ENCODE measurements around the gene LIN37.

Gene LIN37, protein sequence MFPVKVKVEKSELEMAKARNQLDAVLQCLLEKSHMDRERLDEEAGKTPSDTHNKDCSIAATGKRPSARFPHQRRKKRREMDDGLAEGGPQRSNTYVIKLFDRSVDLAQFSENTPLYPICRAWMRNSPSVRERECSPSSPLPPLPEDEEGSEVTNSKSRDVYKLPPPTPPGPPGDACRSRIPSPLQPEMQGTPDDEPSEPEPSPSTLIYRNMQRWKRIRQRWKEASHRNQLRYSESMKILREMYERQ

GRCh38 chr19:35748106-35749020 lies at the start of gene LIN37:
Gene LIN37 (plus strand): TSS chr19:35748576. CDS start chr19:35748725, 149 bp downstream.
- Histone ChIP-seq H3K36me3 (ENCODE audit: control insufficient read depth, insufficient read depth, low read length) (peaks cover 11% of the 10 kb centered on the region), H3K27me3 (ENCODE audit: control insufficient read depth, insufficient read depth, low read length) (no peaks in the 10 kb centered on the region), H3K27ac (ENCODE audit: low read depth, low read length) (peak within 1 kb of the TSS; percentile 83), H3K9ac (ENCODE audit: low read length) (peak within 1 kb of the TSS; percentile 63), H3K4me3 (ENCODE audit: low read length) (peak within 1 kb of the TSS; percentile 92), H3K4me1 (ENCODE audit: control insufficient read depth, insufficient read depth, low read length) (peaks cover 15% of the 10 kb centered on the region)

DNA sequence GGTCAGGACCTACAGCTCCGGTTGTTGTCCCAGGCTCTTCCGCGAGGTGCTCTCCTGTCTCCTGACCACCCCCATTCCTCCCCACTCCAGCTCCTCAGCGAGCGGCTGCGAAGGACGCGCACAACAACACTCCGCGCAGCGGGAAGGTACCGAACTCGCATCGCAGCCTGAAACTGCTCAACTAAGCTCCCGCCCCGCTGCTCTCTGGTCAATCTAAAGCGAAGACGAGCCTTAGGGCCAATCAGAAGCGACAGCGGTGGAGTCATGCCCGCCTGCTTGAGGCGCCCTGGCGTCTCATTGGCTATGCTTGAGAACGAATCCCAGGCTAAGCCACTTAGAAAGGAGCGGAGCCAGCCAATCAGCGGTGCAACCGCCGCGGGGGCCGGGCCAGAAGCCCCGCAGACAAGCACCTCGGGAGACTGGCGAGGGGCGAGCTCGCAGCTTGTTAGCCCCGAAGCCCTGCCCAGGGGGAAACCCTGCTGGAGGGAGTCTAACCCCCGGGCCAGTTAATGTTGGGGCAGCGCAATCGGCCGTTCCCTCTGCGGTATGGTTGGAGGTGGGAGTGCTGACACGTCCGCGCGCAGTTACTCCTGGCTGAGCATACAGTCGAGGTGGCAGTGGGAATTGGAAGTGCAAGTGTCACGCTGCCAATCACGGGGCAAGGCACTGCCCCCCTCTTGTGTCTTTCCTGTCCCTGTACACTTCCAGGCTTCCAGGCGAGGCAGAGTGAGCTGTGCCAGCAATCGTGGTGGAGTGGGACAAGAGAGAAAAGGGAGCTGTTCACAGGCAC lies 46.0 kb upstream of the LIN37 start:
- no peak overlapping the region for H3K27ac ChIP-seq (ENCODE audit: low read depth, low read length)
- peak overlapping the region; percentile 86 for H3K9ac ChIP-seq (ENCODE audit: low read length)
- peaks cover 3% of the 10 kb centered on the region for H3K27me3 ChIP-seq (ENCODE audit: control insufficient read depth, insufficient read depth, low read length)
- peak overlapping the region; percentile 88 for H3K4me3 ChIP-seq (ENCODE audit: low read length)
- no peaks in the 10 kb centered on the region for H3K36me3 ChIP-seq (ENCODE audit: control insufficient read depth, insufficient read depth, low read length)
- H3K4me1 ChIP-seq (ENCODE audit: control insufficient read depth, insufficient read depth, low read length) = no peaks in the 10 kb centered on the region

DNA sequence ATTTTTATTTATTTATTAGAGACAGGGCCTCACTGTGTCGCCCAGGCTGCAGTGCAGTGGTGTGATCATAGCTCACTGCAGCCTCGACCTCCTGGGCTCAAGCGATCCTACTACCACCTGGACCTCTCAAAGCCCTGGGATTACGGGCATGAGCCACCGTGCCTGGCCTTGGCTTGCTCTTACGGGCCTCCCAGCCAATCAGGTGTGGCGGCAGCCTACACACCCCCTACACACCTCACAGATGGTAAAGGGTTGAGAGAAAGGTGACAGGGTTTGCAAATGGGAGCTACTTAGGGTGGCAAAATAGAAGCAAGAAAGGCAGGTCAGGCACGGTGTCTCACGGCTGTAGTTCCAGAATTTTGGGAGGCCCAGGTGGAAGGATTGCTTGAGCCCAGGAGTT lies 45.0 kb upstream of the LIN37 start:
- Histone ChIP-seq H3K27ac (ENCODE audit: low read depth, low read length) (no peak overlapping the region), H3K4me3 (ENCODE audit: low read length) (no peak overlapping the region), H3K27me3 (ENCODE audit: control insufficient read depth, insufficient read depth, low read length) (peaks cover 3% of the 10 kb centered on the region), H3K4me1 (ENCODE audit: control insufficient read depth, insufficient read depth, low read length) (no peaks in the 10 kb centered on the region), H3K9ac (ENCODE audit: low read length) (no peak overlapping the region), H3K36me3 (ENCODE audit: control insufficient read depth, insufficient read depth, low read length) (no peaks in the 10 kb centered on the region)

DNA sequence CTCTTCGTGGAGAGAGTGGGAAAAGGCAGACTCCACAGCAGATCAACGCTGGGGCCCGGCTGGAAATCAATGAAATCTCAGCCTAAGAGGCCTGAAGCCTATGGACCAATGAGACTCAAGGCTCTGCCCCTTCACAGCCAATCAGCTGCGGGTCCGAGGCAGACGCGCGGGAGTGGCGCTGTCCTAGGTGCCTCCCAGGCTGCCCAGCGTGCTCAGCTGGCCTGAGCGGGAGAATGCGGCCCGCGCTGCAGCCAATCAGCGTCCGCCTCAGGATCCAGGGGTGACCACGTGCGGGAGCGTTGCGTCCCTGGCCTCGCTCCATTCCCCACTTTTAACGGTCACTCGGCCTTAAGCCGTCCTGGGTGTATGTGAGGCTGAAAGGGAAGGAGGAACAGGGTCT lies 44.2 kb upstream of the LIN37 start, which contains the start of gene ZBTB32:
Gene ZBTB32 (plus strand): TSS at position 341 of the 400 bp plus-strand sequence. CDS start 10,069 bp downstream, outside the sequence.
- Histone ChIP-seq H3K4me1 (ENCODE audit: control insufficient read depth, insufficient read depth, low read length) (no peaks in the 10 kb centered on the region), H3K27ac (ENCODE audit: low read depth, low read length) (no peak within 1 kb of the TSS), H3K27me3 (ENCODE audit: control insufficient read depth, insufficient read depth, low read length) (peaks cover 3% of the 10 kb centered on the region), H3K9ac (ENCODE audit: low read length) (no peak within 1 kb of the TSS), H3K36me3 (ENCODE audit: control insufficient read depth, insufficient read depth, low read length) (no peaks in the 10 kb centered on the region), H3K4me3 (ENCODE audit: low read length) (no peak within 1 kb of the TSS)

DNA sequence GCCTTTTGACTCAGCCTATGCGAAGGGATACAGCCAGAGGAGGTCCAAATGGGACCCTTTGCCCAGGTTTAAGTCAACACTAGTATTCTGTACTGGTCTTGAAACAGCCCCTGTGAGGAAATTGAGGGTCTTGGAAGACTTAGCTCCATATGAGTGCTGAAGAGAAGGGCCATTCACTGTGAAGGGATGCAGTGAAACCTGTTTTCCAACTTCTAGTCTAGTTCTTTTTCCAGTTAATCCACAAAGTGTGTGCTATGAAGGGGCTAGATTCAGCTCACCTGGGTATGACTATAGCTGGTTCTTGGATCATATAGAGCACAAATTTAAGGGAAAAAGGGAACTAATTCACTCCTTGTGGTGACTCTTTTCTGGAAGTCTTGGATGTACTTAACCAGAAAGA lies 40.0 kb upstream of the LIN37 start:
- H3K9ac ChIP-seq (ENCODE audit: low read length) = no peak overlapping the region
- peaks cover 2% of the 10 kb centered on the region for H3K27me3 ChIP-seq (ENCODE audit: control insufficient read depth, insufficient read depth, low read length)
- no peaks in the 10 kb centered on the region for H3K36me3 ChIP-seq (ENCODE audit: control insufficient read depth, insufficient read depth, low read length)
- no peak overlapping the region for H3K27ac ChIP-seq (ENCODE audit: low read depth, low read length)
- H3K4me1 ChIP-seq (ENCODE audit: control insufficient read depth, insufficient read depth, low read length) = no peaks in the 10 kb centered on the region
- H3K4me3 ChIP-seq (ENCODE audit: low read length) = no peak overlapping the region

- Histone ChIP-seq H3K4me3 (ENCODE audit: low read length) (no peak overlapping the region), H3K27me3 (ENCODE audit: control insufficient read depth, insufficient read depth, low read length) (no peaks in the 10 kb centered on the region), H3K27ac (ENCODE audit: low read depth, low read length) (no peak overlapping the region), H3K9ac (ENCODE audit: low read length) (no peak overlapping the region), H3K4me1 (ENCODE audit: control insufficient read depth, insufficient read depth, low read length) (peaks cover 5% of the 10 kb centered on the region), H3K36me3 (ENCODE audit: control insufficient read depth, insufficient read depth, low read length) (no peaks in the 10 kb centered on the region)
Measured at GRCh38 chr19:35710784-35711723, 37.3 kb upstream of the LIN37 start.

DNA sequence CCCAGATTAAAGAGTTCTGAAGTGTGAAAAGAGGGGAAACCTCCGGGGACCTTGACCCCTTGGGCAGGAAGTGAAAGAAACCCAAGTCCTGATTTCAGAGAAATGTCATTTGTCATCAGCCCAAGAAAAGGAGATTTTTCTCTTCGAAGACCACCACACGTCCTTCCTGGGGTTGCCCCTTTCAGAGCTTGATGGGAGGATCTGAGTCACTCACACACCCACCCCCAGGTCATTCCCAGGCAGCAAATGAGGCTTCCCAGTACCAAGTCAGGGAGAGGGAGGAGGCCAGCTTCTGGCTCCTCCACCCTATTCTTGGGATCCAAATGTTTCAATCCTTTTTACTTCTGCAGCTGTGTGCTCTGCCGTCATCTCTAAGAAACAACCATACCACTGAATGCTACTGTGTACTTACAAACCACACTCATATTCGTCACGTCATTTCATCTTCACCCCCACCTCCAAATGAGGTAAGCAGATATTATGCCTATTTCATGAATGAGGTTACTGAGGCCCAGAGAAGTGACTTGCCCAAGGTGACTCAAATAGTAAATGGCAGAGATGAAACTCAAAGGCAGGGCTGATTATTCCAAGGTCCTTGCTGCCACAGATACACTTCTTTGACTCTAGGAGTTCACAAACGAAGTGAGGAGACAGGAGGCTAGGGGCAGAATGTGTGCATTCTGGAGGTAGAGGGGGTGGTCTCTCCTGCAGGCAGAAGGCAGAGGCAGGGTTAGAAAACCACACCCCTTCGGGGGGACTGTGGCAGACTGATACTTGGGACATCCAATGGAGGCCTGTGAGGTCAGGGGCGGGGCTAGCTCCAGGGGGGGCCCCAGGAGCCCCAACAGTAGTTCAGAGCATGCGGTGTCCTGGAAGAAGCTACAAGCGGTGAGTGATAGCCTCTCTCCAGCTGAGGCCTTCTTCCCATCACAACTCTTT lies 35.5 kb upstream of the LIN37 start:
- Histone ChIP-seq H3K4me3 (ENCODE audit: low read length) (no peak overlapping the region), H3K36me3 (ENCODE audit: control insufficient read depth, insufficient read depth, low read length) (no peaks in the 10 kb centered on the region), H3K4me1 (ENCODE audit: control insufficient read depth, insufficient read depth, low read length) (peaks cover 7% of the 10 kb centered on the region)

DNA sequence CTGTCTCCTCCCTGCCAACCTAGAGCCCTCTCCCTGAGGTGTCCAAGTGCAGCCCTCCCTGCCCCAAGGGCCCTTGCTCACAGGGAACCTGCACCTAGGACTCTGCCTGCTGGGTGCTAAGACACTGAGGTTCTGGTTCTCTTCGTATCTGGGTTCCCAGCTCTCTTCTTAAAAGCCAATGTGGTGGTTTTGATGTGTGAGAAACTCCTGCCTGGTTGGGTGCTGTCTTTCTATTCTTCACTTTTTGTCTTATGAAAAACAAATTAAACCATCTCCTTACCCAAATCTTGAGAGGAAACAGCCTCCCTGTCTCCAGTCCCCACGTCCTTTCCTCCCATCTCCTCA lies 34.9 kb upstream of the LIN37 start:
- Histone ChIP-seq H3K4me1 (ENCODE audit: control insufficient read depth, insufficient read depth, low read length) (peaks cover 7% of the 10 kb centered on the region), H3K36me3 (ENCODE audit: control insufficient read depth, insufficient read depth, low read length) (no peaks in the 10 kb centered on the region), H3K4me3 (ENCODE audit: low read length) (no peak overlapping the region)

More for the DNA sequence above, 35.5 kb upstream of the LIN37 start:
- Histone ChIP-seq H3K27me3 (ENCODE audit: control insufficient read depth, insufficient read depth, low read length) (no peaks in the 10 kb centered on the region), H3K9ac (ENCODE audit: low read length) (no peak overlapping the region), H3K27ac (ENCODE audit: low read depth, low read length) (no peak overlapping the region)

GRCh38 chr19:35713904-35714495 lies 34.4 kb upstream of the LIN37 start:
- no peak overlapping the region for H3K9ac ChIP-seq (ENCODE audit: low read length)
- no peak overlapping the region for H3K27ac ChIP-seq (ENCODE audit: low read depth, low read length)
- H3K27me3 ChIP-seq (ENCODE audit: control insufficient read depth, insufficient read depth, low read length) = no peaks in the 10 kb centered on the region
- peaks cover 11% of the 10 kb centered on the region for H3K4me1 ChIP-seq (ENCODE audit: control insufficient read depth, insufficient read depth, low read length)
- no peak overlapping the region for H3K4me3 ChIP-seq (ENCODE audit: low read length)
- H3K36me3 ChIP-seq (ENCODE audit: control insufficient read depth, insufficient read depth, low read length) = no peaks in the 10 kb centered on the region

More for the DNA sequence above, 34.9 kb upstream of the LIN37 start:
- Histone ChIP-seq H3K27ac (ENCODE audit: low read depth, low read length) (no peak overlapping the region), H3K27me3 (ENCODE audit: control insufficient read depth, insufficient read depth, low read length) (no peaks in the 10 kb centered on the region), H3K9ac (ENCODE audit: low read length) (no peak overlapping the region)

- peaks cover 16% of the 10 kb centered on the region for H3K4me1 ChIP-seq (ENCODE audit: control insufficient read depth, insufficient read depth, low read length)
Measured at GRCh38 chr19:35714601-35715354, 33.6 kb upstream of the LIN37 start.

More at GRCh38 chr19:35714601-35715354, 33.6 kb upstream of the LIN37 start:
- Histone ChIP-seq H3K9ac (ENCODE audit: low read length) (no peak overlapping the region), H3K4me3 (ENCODE audit: low read length) (no peak overlapping the region), H3K27me3 (ENCODE audit: control insufficient read depth, insufficient read depth, low read length) (no peaks in the 10 kb centered on the region), H3K36me3 (ENCODE audit: control insufficient read depth, insufficient read depth, low read length) (peaks cover 4% of the 10 kb centered on the region), H3K27ac (ENCODE audit: low read depth, low read length) (no peak overlapping the region)

All from rectal smooth muscle tissue (tissue), 1 donor.